ENCODE results near the gene VWF.

VWF gene

DNA sequence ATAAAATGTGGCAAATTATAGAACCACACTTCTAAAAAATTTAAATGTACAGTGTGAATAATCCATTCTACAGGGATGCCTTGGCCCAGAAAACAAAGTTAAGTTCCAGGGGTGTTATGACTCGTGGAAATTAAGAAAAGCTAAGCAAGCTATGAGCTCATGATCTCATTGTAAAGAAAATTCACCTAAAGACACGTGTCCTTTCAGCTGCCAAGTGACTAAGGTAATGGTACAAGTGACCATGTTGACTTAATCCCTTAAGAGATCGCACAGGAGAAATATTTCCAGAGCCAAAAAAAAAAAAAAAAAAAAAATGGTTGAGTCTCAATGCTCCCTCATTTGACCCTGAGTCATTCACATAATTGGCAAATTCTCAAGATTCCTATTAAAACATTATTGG is 128.0 kb downstream of the VWF start:
- Histone ChIP-seq H2AFZ (ENCODE audit: low read length) (no peak overlapping the region), H3F3A (ENCODE audit: insufficient read depth, low read length) (no peaks in the 10 kb centered on the region), H3K9me3 (replicated peaks; ENCODE audit: insufficient read depth, low read length) (no peaks in the 10 kb centered on the region), H3K36me3 (replicated peaks; ENCODE audit: insufficient read depth, low read length) (no peaks in the 10 kb centered on the region), H3K4me2 (ENCODE audit: low read depth, low read length) (no peak overlapping the region), H3K4me3 (ENCODE audit: low read length) (no peak overlapping the region), H3K9me2 (replicated peaks; ENCODE audit: insufficient read depth, low read length) (no peaks in the 10 kb centered on the region), H3K9ac (ENCODE audit: low read length) (no peak overlapping the region), H3K79me2 (ENCODE audit: low read length) (no peaks in the 10 kb centered on the region), H4K20me1 (ENCODE audit: insufficient read depth, low read length) (no peaks in the 10 kb centered on the region), H3K27me3 (replicated peaks; ENCODE audit: insufficient read depth, low read length) (no peaks in the 10 kb centered on the region), H3K4me1 (ENCODE audit: low read length) (peaks cover 8% of the 10 kb centered on the region; the same call in 1 of the 2 replicates), H3K27ac (ENCODE audit: low read length) (no peak overlapping the region)
- DNase-seq, result no peak
- TF ChIP-seq, protein P1, sequence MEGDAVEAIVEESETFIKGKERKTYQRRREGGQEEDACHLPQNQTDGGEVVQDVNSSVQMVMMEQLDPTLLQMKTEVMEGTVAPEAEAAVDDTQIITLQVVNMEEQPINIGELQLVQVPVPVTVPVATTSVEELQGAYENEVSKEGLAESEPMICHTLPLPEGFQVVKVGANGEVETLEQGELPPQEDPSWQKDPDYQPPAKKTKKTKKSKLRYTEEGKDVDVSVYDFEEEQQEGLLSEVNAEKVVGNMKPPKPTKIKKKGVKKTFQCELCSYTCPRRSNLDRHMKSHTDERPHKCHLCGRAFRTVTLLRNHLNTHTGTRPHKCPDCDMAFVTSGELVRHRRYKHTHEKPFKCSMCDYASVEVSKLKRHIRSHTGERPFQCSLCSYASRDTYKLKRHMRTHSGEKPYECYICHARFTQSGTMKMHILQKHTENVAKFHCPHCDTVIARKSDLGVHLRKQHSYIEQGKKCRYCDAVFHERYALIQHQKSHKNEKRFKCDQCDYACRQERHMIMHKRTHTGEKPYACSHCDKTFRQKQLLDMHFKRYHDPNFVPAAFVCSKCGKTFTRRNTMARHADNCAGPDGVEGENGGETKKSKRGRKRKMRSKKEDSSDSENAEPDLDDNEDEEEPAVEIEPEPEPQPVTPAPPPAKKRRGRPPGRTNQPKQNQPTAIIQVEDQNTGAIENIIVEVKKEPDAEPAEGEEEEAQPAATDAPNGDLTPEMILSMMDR (IDR thresholded peaks at IDR 0.05; ENCODE audit: low read length), result no peak
- TF ChIP-seq EZH2phosphoT487 (IDR thresholded peaks at IDR 0.05; ENCODE audit: low read length), result no peak
- no peak for TF ChIP-seq EZH2 (optimal IDR thresholded peaks at IDR 0.05; ENCODE audit: low read depth, low read length)

DNA sequence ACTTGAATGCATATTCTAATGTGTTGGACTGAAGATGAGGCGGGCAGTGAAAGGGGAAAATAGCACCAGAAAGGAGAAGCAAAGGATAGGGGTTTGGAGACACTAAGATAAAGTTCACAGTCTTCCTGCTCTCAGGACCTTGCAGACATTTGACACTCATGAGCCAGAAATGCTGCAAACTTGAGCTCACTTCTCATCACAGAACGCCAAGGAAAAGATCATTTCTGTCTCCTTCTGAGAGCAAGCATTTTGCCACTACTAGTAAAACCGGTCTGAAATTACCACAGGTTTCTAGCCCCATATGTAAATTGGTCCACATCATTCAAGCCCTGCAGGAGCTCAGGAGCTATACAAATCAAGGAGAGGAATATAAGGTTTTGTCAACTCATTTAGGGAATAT is 134.8 kb downstream of the VWF start:
- Histone ChIP-seq H3K27me3 (replicated peaks; ENCODE audit: insufficient read depth, low read length) (no peaks in the 10 kb centered on the region), H3K27ac (ENCODE audit: low read length) (no peak overlapping the region), H3K9ac (ENCODE audit: low read length) (no peak overlapping the region), H2AFZ (ENCODE audit: low read length) (no peak overlapping the region), H3F3A (ENCODE audit: insufficient read depth, low read length) (no peaks in the 10 kb centered on the region), H3K9me2 (replicated peaks; ENCODE audit: insufficient read depth, low read length) (no peaks in the 10 kb centered on the region), H3K79me2 (ENCODE audit: low read length) (no peaks in the 10 kb centered on the region), H4K20me1 (ENCODE audit: insufficient read depth, low read length) (no peaks in the 10 kb centered on the region), H3K4me3 (ENCODE audit: low read length) (no peak overlapping the region), H3K4me1 (ENCODE audit: low read length) (no peaks in the 10 kb centered on the region), H3K36me3 (replicated peaks; ENCODE audit: insufficient read depth, low read length) (no peaks in the 10 kb centered on the region), H3K9me3 (replicated peaks; ENCODE audit: insufficient read depth, low read length) (no peaks in the 10 kb centered on the region), H3K4me2 (ENCODE audit: low read depth, low read length) (no peak overlapping the region)
- TF ChIP-seq, protein P1 (IDR thresholded peaks at IDR 0.05; ENCODE audit: low read length), result no peak
- TF ChIP-seq EZH2phosphoT487 (IDR thresholded peaks at IDR 0.05; ENCODE audit: low read length) (no peak), EZH2 (optimal IDR thresholded peaks at IDR 0.05; ENCODE audit: low read depth, low read length) (no peak)
- DNase-seq, result no peak

DNA sequence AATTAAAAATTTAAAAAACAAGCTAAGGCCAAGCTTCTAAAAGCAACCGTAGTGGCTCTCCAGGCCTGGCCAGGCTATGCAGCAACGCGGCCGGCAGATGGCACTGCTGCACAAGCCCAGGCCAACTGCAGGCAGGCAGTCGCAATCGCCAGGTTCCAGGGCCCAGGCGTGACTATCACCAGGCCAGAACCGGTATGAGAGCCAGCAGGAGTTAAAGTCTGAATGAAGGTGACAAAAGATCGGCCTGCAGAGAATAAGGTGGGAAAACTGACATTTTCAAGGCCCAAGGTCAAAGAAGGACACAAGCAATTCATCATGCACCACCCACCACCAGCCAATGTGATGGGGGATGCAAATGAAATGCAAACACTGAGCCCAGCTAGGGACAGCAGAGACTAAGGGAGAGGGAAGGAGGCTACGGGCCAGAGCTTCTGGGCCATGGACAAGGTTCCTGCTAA is 135.8 kb downstream of the VWF start:
- Histone ChIP-seq H3K27ac (ENCODE audit: low read length) (no peak overlapping the region), H3K79me2 (ENCODE audit: low read length) (no peaks in the 10 kb centered on the region), H3K36me3 (replicated peaks; ENCODE audit: insufficient read depth, low read length) (no peaks in the 10 kb centered on the region), H3K4me3 (ENCODE audit: low read length) (no peak overlapping the region), H2AFZ (ENCODE audit: low read length) (peak overlapping the region; percentile 60), H3F3A (ENCODE audit: insufficient read depth, low read length) (no peaks in the 10 kb centered on the region), H3K9me3 (replicated peaks; ENCODE audit: insufficient read depth, low read length) (no peaks in the 10 kb centered on the region), H3K27me3 (replicated peaks; ENCODE audit: insufficient read depth, low read length) (no peaks in the 10 kb centered on the region), H3K4me2 (ENCODE audit: low read depth, low read length) (peak overlapping the region; percentile 20; the same call in 1 of the 2 replicates), H3K9ac (ENCODE audit: low read length) (no peak overlapping the region), H4K20me1 (ENCODE audit: insufficient read depth, low read length) (no peaks in the 10 kb centered on the region), H3K9me2 (replicated peaks; ENCODE audit: insufficient read depth, low read length) (no peaks in the 10 kb centered on the region), H3K4me1 (ENCODE audit: low read length) (no peaks in the 10 kb centered on the region)
- TF ChIP-seq EZH2phosphoT487 (IDR thresholded peaks at IDR 0.05; ENCODE audit: low read length), result no peak
- TF ChIP-seq EZH2 (optimal IDR thresholded peaks at IDR 0.05; ENCODE audit: low read depth, low read length), result no peak
- TF ChIP-seq, protein P1 (IDR thresholded peaks at IDR 0.05; ENCODE audit: low read length), result peak; percentile 98
- DNase-seq, result peak; percentile 79

Measured in MM.1S (cell line).